ENCODE measurements around the gene PARD3.

The PARD3 gene

DNA sequence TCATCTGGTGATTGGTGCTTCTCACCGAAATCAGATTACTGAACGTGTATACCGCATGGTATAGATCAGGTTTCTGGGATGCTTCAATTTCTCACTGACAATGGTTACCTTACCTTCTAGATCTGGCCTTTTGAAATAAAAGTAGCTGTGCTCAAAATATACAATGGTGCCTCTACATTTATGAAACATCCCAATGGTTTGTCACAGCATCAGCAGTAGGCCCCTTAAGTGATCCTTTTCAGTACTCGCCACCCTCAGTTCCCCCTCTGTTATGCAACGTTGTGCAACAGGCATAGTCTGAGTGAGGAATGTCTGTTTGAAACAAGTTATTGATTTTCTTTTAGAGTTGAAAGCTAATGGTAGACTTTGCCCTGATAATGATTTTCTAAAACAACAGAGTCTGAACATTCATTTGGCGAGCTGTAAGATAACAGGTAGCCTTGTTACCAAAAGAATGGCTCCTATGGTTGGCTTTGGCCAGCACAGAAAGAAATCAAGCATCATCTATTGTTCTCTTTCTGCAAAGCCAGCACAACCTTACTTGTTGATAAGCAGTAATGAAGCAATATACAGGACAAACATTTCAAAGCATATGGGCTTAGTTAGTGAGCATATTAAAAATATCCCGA lies 693.9 kb downstream of the PARD3 start:
- TF ChIP-seq, protein P1, sequence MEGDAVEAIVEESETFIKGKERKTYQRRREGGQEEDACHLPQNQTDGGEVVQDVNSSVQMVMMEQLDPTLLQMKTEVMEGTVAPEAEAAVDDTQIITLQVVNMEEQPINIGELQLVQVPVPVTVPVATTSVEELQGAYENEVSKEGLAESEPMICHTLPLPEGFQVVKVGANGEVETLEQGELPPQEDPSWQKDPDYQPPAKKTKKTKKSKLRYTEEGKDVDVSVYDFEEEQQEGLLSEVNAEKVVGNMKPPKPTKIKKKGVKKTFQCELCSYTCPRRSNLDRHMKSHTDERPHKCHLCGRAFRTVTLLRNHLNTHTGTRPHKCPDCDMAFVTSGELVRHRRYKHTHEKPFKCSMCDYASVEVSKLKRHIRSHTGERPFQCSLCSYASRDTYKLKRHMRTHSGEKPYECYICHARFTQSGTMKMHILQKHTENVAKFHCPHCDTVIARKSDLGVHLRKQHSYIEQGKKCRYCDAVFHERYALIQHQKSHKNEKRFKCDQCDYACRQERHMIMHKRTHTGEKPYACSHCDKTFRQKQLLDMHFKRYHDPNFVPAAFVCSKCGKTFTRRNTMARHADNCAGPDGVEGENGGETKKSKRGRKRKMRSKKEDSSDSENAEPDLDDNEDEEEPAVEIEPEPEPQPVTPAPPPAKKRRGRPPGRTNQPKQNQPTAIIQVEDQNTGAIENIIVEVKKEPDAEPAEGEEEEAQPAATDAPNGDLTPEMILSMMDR (IDR thresholded peaks at IDR 0.05), result no peak

DNA sequence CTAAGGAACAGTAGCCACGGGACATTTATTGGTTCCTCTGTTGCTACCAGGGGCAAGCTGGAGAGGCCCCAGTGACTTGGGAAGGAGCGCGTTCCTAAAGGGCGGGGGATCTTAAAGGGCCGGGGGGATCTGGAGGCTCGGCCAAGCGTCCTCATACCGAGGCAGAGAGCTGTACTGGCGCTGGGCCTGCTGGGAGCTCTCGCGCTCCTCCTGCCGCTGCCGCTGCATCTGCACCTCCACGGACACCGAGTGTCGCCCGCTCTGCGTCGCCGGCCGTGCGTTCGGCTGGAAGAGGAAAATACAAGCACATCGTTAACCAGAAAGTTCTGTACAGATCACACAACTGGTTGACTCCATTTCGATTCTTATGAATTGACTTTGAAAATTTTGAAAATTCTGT lies 695.6 kb downstream of the PARD3 start:
- TF ChIP-seq, protein P1 (IDR thresholded peaks at IDR 0.05), result no peak

DNA sequence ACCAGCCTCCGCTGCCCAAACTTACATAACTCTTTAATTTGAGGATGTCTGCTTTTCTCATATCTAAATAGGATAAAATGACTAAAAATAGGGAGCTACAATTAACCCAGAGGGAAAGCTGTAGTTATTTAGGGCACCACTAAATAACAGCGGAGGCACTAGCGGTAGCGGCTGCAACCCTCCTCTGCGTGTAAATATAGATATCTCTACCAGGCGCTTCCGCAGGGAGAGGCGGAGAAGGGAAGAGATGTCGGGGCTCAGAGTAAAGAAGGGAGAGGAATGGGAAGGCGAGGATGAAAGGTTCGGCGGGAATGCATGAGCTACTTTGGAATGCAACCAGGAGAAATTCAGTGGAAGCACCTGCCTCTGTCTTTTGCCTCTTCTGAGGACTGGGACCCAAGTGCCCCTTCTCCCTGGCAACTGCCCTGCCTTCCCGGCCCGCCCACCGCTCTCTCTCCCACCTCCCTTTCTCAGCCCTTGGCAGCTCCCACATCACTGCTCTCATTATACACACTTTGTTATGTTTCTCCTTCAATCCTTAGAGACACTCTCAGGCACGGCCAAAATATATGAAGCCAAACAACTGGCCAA lies 698.3 kb downstream of the PARD3 start:
- TF ChIP-seq, protein P1 (IDR thresholded peaks at IDR 0.05), result no peak

DNA sequence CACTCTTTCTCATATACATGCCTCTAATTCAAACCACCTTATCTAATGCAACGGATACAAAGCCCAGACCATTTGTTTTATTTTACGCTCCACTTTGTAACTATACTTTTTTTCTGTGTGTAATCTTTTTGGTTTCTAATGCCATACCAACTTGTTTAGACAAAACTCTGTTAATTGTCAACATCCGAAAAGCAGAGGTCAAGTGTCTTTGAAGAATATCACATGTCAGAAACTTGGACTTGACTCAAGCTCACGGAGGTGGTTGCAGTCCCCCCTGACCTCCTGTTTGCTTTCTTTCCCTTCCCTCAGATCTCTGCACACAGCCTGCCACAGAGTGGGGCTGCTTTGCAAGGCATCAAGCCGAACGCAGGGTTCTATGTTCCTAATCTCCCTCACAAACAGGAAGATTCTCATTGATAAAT lies 698.9 kb downstream of the PARD3 start:
- TF ChIP-seq, protein P1 (IDR thresholded peaks at IDR 0.05), result no peak

DNA sequence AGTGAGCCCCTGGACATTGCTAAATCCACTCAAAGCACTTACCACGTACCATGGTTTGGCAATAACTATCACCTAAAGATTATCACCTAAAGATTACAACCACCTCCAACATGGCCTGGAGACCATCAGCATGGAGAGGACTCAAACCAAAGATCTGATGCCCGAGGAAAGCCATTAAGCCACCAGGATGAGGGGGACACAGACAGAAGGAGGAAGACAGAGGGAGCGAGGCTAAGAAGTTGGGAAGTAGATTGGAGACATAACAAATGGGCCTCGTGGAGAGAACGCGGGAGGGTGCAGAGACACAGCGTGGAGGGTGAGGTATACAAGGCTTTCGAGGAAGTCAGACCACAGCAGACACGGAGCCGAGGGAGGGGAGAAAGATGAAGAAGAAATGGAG lies 700.2 kb downstream of the PARD3 start:
- TF ChIP-seq, protein P1 (IDR thresholded peaks at IDR 0.05), result no peak

DNA sequence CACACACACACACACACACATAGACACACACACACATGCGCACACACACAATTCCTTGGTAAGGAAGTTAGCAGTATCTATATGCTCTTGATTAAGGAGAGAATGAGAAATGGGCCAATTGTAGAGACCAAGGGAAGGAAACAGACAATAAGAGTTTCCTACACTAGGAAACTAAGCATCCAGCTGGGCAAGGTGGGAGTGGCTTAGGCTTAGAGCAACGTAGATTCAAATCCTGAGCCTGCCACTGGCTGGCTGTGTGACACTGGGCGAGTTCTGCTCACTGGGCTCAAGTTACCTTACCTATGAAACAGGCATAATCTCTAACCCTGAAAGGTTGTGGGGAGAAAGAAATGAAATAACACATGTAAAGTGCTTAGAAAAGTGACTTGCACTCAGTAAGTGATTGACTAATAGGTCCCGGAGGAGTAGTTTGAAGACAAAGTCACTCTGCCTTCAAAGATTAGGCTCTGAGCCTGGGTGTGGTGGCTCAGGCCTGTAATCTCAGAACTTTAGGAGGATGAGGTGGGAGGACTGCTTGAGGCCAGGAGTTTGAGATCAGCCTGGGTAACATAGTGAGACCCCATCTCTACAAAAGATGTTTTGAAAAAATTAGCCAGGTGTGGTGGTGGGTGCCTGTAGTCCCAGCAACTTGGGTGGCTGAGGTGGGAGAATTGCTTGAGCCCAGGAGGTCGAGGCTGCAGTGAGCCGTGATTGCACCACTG lies 701.4 kb downstream of the PARD3 start:
- TF ChIP-seq, protein P1 (IDR thresholded peaks at IDR 0.05), result no peak

DNA sequence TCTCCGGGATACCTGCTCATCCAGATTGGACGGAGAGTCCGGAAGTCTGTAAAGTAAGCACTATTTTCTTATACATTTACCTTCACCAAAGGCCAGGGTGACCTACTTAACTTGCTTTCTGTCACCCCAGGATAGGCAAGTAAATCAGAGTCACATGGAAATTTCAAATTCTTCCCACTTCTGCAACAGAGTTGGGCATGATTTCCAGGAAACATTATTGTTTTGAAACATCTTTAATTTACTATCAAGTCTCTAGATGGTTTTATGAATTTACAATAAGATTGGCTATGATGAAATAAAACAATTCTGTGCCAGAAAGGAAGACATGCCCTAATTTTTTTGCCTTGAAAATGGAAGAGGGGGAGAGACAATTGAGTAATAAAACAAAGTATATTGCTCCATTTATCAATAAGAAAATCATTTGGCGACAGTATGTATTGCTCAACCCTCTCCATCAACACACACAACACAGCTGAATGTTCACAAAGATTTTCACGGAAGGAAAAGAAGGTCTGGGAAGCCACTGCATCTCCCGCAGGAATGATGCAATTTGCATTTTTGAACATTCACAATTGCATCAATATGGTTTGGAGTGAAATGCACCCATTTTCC lies 702.8 kb downstream of the PARD3 start:
- TF ChIP-seq, protein P1 (IDR thresholded peaks at IDR 0.05), result no peak

Data from LNCAP (cell line).